Measurements from ENCODE around the gene ADNP2.

- TF ChIP-seq CTCF (conservative IDR thresholded peaks at IDR 0.05; ENCODE audit: low read depth in 2 of 2): no peak
- no peak for TF ChIP-seq EZH2phosphoT487 (IDR thresholded peaks at IDR 0.05; ENCODE audit: unreplicated experiment)
- no peak for TF ChIP-seq EZH2 (IDR thresholded peaks at IDR 0.05; ENCODE audit: low read depth, unreplicated experiment)
- no peak for TF ChIP-seq JUNB (IDR thresholded peaks at IDR 0.05; ENCODE audit: unreplicated experiment)
- TF ChIP-seq, protein P1, sequence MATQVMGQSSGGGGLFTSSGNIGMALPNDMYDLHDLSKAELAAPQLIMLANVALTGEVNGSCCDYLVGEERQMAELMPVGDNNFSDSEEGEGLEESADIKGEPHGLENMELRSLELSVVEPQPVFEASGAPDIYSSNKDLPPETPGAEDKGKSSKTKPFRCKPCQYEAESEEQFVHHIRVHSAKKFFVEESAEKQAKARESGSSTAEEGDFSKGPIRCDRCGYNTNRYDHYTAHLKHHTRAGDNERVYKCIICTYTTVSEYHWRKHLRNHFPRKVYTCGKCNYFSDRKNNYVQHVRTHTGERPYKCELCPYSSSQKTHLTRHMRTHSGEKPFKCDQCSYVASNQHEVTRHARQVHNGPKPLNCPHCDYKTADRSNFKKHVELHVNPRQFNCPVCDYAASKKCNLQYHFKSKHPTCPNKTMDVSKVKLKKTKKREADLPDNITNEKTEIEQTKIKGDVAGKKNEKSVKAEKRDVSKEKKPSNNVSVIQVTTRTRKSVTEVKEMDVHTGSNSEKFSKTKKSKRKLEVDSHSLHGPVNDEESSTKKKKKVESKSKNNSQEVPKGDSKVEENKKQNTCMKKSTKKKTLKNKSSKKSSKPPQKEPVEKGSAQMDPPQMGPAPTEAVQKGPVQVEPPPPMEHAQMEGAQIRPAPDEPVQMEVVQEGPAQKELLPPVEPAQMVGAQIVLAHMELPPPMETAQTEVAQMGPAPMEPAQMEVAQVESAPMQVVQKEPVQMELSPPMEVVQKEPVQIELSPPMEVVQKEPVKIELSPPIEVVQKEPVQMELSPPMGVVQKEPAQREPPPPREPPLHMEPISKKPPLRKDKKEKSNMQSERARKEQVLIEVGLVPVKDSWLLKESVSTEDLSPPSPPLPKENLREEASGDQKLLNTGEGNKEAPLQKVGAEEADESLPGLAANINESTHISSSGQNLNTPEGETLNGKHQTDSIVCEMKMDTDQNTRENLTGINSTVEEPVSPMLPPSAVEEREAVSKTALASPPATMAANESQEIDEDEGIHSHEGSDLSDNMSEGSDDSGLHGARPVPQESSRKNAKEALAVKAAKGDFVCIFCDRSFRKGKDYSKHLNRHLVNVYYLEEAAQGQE (IDR thresholded peaks at IDR 0.05; ENCODE audit: unreplicated experiment): no peak
- TF ChIP-seq POLR2AphosphoS5 (IDR thresholded peaks at IDR 0.05; ENCODE audit: low read depth): peak; percentile 70
- TF ChIP-seq STAT1 (IDR thresholded peaks at IDR 0.05; ENCODE audit: unreplicated experiment): no peak
- peak; percentile 98 for TF ChIP-seq CREB1 (CRISPR knock-in tag; IDR thresholded peaks at IDR 0.05; ENCODE audit: low read depth)
- no peak for TF ChIP-seq NANOG (IDR thresholded peaks at IDR 0.05; ENCODE audit: borderline replicate concordance)
- no peak for TF ChIP-seq ZNF331 (CRISPR knock-in tag; IDR thresholded peaks at IDR 0.05; ENCODE audit: low read depth)
- TF ChIP-seq, protein P2, sequence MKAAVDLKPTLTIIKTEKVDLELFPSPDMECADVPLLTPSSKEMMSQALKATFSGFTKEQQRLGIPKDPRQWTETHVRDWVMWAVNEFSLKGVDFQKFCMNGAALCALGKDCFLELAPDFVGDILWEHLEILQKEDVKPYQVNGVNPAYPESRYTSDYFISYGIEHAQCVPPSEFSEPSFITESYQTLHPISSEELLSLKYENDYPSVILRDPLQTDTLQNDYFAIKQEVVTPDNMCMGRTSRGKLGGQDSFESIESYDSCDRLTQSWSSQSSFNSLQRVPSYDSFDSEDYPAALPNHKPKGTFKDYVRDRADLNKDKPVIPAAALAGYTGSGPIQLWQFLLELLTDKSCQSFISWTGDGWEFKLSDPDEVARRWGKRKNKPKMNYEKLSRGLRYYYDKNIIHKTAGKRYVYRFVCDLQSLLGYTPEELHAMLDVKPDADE (IDR thresholded peaks at IDR 0.05): no peak
- no peak for TF ChIP-seq ZNF114 (CRISPR knock-in tag; IDR thresholded peaks at IDR 0.05)
- TF ChIP-seq, protein P3, sequence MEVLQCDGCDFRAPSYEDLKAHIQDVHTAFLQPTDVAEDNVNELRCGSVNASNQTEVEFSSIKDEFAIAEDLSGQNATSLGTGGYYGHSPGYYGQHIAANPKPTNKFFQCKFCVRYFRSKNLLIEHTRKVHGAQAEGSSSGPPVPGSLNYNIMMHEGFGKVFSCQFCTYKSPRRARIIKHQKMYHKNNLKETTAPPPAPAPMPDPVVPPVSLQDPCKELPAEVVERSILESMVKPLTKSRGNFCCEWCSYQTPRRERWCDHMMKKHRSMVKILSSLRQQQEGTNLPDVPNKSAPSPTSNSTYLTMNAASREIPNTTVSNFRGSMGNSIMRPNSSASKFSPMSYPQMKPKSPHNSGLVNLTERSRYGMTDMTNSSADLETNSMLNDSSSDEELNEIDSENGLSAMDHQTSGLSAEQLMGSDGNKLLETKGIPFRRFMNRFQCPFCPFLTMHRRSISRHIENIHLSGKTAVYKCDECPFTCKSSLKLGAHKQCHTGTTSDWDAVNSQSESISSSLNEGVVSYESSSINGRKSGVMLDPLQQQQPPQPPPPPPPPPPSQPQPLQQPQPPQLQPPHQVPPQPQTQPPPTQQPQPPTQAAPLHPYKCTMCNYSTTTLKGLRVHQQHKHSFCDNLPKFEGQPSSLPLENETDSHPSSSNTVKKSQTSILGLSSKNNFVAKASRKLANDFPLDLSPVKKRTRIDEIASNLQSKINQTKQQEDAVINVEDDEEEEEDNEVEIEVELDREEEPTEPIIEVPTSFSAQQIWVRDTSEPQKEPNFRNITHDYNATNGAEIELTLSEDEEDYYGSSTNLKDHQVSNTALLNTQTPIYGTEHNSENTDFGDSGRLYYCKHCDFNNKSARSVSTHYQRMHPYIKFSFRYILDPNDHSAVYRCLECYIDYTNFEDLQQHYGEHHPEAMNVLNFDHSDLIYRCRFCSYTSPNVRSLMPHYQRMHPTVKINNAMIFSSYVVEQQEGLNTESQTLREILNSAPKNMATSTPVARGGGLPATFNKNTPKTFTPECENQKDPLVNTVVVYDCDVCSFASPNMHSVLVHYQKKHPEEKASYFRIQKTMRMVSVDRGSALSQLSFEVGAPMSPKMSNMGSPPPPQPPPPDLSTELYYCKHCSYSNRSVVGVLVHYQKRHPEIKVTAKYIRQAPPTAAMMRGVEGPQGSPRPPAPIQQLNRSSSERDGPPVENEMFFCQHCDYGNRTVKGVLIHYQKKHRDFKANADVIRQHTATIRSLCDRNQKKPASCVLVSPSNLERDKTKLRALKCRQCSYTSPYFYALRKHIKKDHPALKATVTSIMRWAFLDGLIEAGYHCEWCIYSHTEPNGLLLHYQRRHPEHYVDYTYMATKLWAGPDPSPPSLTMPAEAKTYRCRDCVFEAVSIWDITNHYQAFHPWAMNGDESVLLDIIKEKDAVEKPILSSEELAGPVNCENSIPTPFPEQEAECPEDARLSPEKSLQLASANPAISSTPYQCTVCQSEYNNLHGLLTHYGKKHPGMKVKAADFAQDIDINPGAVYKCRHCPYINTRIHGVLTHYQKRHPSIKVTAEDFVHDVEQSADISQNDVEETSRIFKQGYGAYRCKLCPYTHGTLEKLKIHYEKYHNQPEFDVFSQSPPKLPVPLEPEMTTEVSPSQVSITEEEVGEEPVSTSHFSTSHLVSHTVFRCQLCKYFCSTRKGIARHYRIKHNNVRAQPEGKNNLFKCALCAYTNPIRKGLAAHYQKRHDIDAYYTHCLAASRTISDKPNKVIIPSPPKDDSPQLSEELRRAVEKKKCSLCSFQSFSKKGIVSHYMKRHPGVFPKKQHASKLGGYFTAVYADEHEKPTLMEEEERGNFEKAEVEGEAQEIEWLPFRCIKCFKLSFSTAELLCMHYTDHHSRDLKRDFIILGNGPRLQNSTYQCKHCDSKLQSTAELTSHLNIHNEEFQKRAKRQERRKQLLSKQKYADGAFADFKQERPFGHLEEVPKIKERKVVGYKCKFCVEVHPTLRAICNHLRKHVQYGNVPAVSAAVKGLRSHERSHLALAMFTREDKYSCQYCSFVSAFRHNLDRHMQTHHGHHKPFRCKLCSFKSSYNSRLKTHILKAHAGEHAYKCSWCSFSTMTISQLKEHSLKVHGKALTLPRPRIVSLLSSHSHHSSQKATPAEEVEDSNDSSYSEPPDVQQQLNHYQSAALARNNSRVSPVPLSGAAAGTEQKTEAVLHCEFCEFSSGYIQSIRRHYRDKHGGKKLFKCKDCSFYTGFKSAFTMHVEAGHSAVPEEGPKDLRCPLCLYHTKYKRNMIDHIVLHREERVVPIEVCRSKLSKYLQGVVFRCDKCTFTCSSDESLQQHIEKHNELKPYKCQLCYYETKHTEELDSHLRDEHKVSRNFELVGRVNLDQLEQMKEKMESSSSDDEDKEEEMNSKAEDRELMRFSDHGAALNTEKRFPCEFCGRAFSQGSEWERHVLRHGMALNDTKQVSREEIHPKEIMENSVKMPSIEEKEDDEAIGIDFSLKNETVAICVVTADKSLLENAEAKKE (CRISPR knock-in tag; IDR thresholded peaks at IDR 0.05): no peak
Measured at GRCh38 chr18:80108739-80109675, at the start of gene ADNP2.

All from GM23338 (cell line).